Memory B cell (primary cell): ENCODE measurements around the gene EXOC2.

ENCODE experiments used
- ATAC-seq: fragments of 150-1000 bp; cut with Tn5 transposase; 2 replicates; pipeline ENCODE4 v1.10.0; 2021; ENCODE audit warnings: low read depth, mild to moderate bottlenecking, moderate library complexity
- DNase-seq, 2 donors: peaks; one replicate each; pipeline ENCODE4 v3.0.0; 2022; ENCODE audit warnings: low spot score in 2 of 2
- H3K27ac Mint-ChIP-seq: one replicate; pipeline ENCODE4 v1.8.0; 2022; ENCODE audit warnings: mild to moderate bottlenecking, moderate library complexity, mixed read lengths
- H3K27me3 Mint-ChIP-seq: one replicate; pipeline ENCODE4 v1.8.0; 2022; ENCODE audit warnings: mixed read lengths
- H3K36me3 Mint-ChIP-seq: one replicate; pipeline ENCODE4 v1.8.0; 2022; ENCODE audit warnings: mild to moderate bottlenecking, mixed read lengths
- H3K4me1 Mint-ChIP-seq: one replicate; pipeline ENCODE4 v1.8.0; 2022; ENCODE audit warnings: mixed read lengths
- H3K4me3 Mint-ChIP-seq: one replicate; pipeline ENCODE4 v1.8.0; 2022; ENCODE audit warnings: mild to moderate bottlenecking, moderate library complexity, mixed read lengths
- H3K9me3 Mint-ChIP-seq: one replicate; pipeline ENCODE4 v1.8.0; 2022; ENCODE audit warnings: mixed read lengths

The EXOC2 gene

DNA sequence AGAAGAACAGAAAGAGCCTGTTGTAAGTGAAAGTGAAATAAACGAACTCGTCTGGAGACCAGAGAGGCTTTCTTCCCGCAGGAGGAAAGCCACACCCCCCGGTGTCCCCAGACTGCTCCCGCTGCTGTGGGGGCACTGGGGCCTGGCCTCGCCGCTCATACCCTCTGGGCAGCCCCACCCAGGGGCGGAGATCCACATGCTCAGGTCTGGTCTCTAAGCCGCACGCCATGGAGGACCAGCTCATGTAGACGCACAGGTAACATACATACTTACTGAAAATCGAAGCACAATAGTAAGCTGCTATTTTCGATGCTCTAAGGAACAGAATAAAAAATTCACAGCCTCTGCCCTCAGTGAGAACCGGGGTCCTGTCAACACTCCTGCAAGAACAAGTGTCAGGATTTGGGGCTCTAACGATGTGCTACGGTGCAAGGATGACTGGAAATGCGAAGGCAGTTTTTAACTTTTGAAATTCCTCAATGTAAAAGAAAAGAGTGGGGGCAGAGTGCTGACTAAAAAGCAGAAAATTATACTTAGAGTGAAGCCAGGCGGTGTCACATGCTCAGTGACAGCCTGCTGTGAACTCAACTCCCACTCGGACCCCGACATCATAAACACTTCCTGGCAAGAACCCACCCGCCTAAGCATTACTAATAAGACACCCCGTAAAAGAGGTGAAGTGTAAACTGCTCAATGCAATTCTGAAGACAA is 190.9 kb downstream of the EXOC2 start:
- Mint-ChIP-seq H3K27ac (peak overlapping the region; percentile 84), H3K4me1 (peaks cover 37% of the 10 kb centered on the region), H3K4me3 (peak overlapping the region; percentile 99), H3K36me3 (peaks cover 5% of the 10 kb centered on the region), H3K9me3 (no peaks in the 10 kb centered on the region), H3K27me3 (no peaks in the 10 kb centered on the region)
- ATAC-seq (peak; percentile 72), DNase-seq (peak; percentile 18 to 30)

DNA sequence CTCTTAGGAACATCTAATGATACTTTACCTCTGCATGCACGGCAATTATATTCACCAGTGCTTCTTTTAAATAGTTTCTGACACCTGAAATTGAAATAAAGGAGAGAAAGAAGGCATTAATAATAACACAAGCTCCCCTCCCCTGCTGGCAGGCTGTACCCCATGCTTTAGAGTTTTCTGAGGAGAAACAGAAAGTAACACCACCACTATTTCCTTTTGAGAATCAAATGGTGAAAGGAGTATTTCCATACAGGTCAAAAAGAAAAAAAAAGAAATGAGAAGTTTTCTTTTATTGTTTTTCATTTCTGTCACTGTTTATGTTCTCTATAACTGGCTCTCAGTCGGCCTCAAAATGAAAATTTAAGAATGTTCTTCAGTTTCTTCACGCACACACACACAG is 193.3 kb downstream of the EXOC2 start:
- Mint-ChIP-seq H3K4me3 (peak overlapping the region; percentile 14), H3K4me1 (peaks cover 28% of the 10 kb centered on the region), H3K9me3 (no peaks in the 10 kb centered on the region), H3K27ac (peak overlapping the region; percentile 56), H3K27me3 (no peaks in the 10 kb centered on the region), H3K36me3 (peaks cover 9% of the 10 kb centered on the region)
- peak; percentile 64 for ATAC-seq
- DNase-seq: no peak

DNA sequence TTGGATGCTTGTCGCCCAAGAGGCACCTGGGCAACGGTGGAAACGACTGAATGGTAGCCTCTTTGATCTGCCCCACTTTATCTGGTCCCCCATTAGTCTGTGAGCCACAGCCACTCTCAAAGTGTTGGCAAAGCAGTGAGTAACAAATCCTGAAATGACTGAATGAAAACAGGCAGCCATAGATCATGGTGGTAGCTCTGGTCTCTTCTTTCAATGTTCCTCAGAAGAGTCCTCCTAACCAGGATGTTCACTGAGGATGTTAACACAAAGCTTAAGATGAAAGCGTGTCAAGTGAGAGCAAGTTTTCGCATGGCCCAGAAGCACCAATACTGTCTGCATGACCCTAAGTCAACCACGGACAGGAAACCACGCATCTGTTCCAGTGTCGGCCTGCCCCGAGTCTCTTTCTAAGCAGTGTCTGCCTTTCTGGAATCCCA is 194.1 kb downstream of the EXOC2 start:
- peaks cover 28% of the 10 kb centered on the region for H3K4me1 Mint-ChIP-seq
- peak overlapping the region; percentile 17 for H3K4me3 Mint-ChIP-seq
- H3K27me3 Mint-ChIP-seq: no peaks in the 10 kb centered on the region
- ATAC-seq (no peak), DNase-seq (no peak)
- peak overlapping the region; percentile 78 for H3K27ac Mint-ChIP-seq
- no peaks in the 10 kb centered on the region for H3K9me3 Mint-ChIP-seq
- H3K36me3 Mint-ChIP-seq: peaks cover 4% of the 10 kb centered on the region

DNA sequence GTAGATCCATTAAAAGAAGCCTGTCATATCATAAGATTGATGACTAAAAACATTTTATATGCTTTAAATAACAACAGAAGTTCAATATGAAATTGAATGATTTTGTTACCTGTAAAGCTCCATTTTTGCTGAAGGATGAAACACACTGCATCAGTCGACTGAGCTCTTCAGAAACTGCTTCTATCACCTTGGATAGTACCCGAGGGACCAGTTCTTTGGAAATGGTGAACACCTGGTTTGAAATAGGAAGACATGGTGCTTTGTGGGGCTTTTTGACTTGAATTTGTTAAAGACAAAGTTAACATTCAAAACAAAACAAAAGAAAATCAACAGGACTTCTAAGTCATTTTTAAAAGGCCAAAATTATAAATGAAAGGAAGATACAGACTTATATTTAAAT is 195.7 kb downstream of the EXOC2 start:
- peaks cover 10% of the 10 kb centered on the region for H3K36me3 Mint-ChIP-seq

DNA sequence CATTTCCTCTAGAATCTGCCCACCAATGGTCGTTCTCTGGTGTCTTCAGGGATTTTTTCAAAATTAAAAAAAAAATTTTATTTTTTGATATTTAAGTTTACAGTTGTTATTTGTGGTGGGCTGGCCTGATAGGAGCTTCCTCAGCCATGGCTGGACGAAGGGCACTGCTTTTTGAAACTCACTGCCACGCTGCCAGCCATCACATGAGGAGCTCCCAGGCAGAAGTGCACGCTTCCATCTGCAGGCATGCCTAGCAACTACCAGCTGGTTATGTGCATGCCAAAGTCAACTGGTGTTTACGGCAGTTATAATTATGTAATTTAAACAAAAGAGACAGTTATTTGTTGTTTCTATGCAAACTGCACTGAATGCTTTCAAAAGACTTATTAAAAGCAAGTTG is 196.3 kb downstream of the EXOC2 start:
- Mint-ChIP-seq H3K36me3 (peaks cover 10% of the 10 kb centered on the region), H3K27me3 (no peaks in the 10 kb centered on the region), H3K4me3 (no peak overlapping the region), H3K9me3 (no peaks in the 10 kb centered on the region), H3K4me1 (peaks cover 16% of the 10 kb centered on the region), H3K27ac (no peak overlapping the region)
- no peak for DNase-seq
- no peak for ATAC-seq

More for the DNA sequence above, 195.7 kb downstream of the EXOC2 start:
- Mint-ChIP-seq H3K9me3 (no peaks in the 10 kb centered on the region), H3K4me1 (peaks cover 22% of the 10 kb centered on the region), H3K27ac (no peak overlapping the region), H3K4me3 (no peak overlapping the region), H3K27me3 (no peaks in the 10 kb centered on the region)
- no peak for DNase-seq
- ATAC-seq: no peak

DNA sequence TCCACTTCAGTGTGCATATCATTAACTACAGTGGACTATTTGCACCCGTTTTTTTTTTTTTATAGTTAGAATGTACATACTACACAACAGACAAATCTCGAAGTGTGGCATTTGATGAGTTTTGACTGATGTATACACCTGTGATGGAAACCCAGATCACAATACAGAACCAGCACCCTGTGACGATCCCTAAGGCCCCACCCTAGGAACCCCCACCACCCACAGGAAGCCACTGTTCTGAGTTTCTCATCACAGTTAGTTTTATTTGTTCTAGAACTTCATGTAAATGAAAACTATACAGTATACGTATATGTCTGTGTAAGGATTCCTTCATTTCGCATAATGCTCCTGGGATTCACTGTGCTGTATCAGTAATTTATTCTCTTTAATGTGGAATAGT is 198.5 kb downstream of the EXOC2 start:
- Mint-ChIP-seq H3K36me3 (peaks cover 10% of the 10 kb centered on the region), H3K4me3 (no peak overlapping the region), H3K27ac (no peak overlapping the region), H3K4me1 (peaks cover 19% of the 10 kb centered on the region), H3K27me3 (no peaks in the 10 kb centered on the region), H3K9me3 (no peaks in the 10 kb centered on the region)
- no peak for ATAC-seq
- no peak for DNase-seq

DNA sequence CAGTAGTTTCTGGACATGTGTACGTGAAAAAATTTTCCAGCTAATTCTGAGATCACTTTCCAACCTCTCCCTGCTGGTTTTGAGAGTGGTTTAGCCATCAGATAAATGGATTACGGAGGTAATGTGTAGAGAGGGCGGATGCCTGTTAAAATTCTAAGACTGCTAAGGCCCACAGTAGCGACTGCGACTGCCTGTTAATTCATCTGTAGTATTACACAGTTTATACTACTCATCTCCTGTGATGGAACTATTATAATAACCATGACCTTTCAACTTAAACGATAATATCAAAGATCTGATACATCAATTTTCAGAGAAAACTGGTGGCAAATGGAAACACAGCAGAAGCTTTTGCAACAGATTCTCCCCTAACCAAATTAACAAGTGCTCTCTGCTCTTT is 199.1 kb downstream of the EXOC2 start:
- peak overlapping the region; percentile 53 for H3K27ac Mint-ChIP-seq
- H3K36me3 Mint-ChIP-seq: peaks cover 10% of the 10 kb centered on the region
- ATAC-seq (no peak), DNase-seq (no peak)
- no peaks in the 10 kb centered on the region for H3K27me3 Mint-ChIP-seq
- H3K9me3 Mint-ChIP-seq: no peaks in the 10 kb centered on the region
- H3K4me1 Mint-ChIP-seq: peaks cover 21% of the 10 kb centered on the region
- no peak overlapping the region for H3K4me3 Mint-ChIP-seq

DNA sequence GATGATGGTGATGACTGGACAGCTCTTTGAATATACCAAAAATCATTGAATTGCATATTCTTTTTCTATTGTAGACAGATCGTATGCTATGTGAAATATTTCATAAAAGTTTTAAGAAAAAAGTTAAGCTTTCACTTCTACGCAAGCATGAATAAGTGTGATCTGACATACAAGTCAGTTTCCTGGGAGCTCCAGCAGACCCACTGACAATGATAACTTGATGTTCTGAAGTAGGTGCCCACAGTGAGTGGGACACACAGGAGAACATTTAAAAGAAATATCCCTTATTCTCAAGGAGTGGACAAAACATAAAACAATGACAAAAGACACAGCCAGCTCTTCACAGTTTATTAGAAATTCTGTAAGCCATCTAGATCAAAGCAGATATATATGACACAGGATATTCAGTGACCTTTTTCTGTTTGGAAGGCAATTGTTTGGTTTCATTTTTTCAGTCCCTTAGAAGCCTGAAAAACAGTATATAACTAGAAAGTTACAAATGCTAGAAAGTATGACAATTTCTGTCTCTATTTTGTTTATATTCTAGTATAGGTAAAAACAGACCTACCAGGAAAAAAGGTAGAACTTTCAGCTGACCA is 200.0 kb downstream of the EXOC2 start:
- H3K27me3 Mint-ChIP-seq: no peaks in the 10 kb centered on the region
- H3K4me1 Mint-ChIP-seq: peaks cover 22% of the 10 kb centered on the region
- no peak overlapping the region for H3K27ac Mint-ChIP-seq
- ATAC-seq (no peak), DNase-seq (no peak)
- no peak overlapping the region for H3K4me3 Mint-ChIP-seq
- no peaks in the 10 kb centered on the region for H3K9me3 Mint-ChIP-seq
- peaks cover 10% of the 10 kb centered on the region for H3K36me3 Mint-ChIP-seq

DNA sequence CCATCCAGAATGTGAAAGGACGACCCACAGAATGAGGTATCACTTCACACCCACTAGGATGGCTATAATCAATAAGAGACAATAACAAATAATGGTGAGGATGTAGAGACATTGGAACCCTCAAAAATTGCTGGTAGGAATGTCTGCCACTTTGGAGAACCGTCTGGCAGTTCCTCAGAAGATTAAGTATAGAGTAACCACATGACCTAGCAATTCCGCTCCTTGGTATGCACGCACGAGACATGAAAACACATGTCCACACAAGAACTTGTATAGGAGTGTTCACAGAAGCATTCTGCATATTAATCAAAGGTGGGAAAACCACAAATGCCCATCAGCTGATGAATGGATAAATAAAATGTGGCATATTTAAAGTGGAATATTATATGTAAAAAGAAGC is 200.8 kb downstream of the EXOC2 start:
- DNase-seq (no peak), ATAC-seq (no peak)
- peak overlapping the region; percentile 89 for H3K27ac Mint-ChIP-seq
- peaks cover 25% of the 10 kb centered on the region for H3K4me1 Mint-ChIP-seq
- H3K27me3 Mint-ChIP-seq: no peaks in the 10 kb centered on the region
- H3K4me3 Mint-ChIP-seq: no peak overlapping the region
- peaks cover 10% of the 10 kb centered on the region for H3K36me3 Mint-ChIP-seq
- H3K9me3 Mint-ChIP-seq: no peaks in the 10 kb centered on the region

DNA sequence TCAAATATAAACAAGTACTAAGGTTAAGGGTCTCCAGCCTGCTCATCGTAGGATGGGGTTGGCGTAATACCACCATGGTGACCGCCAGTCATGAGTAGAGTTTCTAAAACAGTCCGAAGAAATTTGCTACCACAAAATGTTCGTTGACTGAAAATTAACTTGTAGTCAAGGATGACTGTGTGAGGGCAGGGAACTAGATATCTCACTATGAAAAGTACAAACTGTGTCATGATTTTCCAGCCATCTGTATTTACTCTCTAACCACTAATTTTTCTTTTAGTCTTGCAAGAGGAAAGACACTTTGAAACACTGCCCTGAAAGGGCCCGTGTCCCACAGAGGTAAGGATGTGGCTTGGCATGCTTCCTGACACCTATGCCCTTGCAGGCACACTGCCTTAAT is 201.7 kb downstream of the EXOC2 start:
- H3K4me1 Mint-ChIP-seq: peaks cover 28% of the 10 kb centered on the region
- no peaks in the 10 kb centered on the region for H3K9me3 Mint-ChIP-seq
- DNase-seq: no peak
- peak overlapping the region; percentile 89 for H3K27ac Mint-ChIP-seq
- no peak overlapping the region for H3K4me3 Mint-ChIP-seq
- H3K27me3 Mint-ChIP-seq: no peaks in the 10 kb centered on the region
- peaks cover 10% of the 10 kb centered on the region for H3K36me3 Mint-ChIP-seq
- no peak for ATAC-seq

DNA sequence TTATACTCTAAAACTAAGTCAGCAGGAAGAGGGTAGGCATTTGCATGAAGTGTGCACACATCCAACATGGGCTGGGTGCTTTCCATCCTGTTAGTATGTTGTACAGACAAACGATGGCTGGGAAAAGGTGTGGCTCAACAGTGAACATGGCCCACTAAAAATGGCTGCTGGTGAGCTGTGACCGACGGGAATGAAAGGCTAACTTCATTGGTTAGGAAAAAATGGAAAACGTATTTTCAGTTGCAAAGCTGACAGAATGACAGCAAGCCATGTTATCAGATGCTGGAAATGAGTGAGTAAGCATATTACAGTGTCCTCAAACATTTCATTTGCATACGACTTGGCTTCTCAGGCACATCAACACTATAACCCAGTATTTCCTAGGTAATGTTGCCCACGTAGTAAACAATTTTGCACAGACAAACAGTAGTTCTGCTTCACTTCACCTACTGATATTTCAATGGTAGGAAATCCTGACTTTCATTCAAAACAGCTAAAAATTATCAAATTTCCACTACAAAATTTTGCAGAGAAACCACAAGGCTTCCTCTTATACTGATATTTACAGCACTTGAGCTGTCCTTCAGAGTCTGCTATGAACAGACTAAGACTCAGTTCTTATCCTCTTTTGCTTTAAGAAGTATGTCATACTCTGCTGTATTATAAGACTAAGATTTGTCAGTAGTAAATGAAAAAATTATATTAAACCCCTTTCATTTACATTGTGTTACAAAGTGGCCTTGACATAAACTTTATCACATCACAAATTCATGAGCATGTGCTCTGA is 202.5 kb downstream of the EXOC2 start:
- H3K9me3 Mint-ChIP-seq: no peaks in the 10 kb centered on the region
- H3K36me3 Mint-ChIP-seq: peaks cover 6% of the 10 kb centered on the region
- ATAC-seq (peak; percentile 54), DNase-seq (no peak)
- peak overlapping the region; percentile 89 for H3K27ac Mint-ChIP-seq
- peak overlapping the region; percentile 61 for H3K4me3 Mint-ChIP-seq
- no peaks in the 10 kb centered on the region for H3K27me3 Mint-ChIP-seq
- peaks cover 28% of the 10 kb centered on the region for H3K4me1 Mint-ChIP-seq

DNA sequence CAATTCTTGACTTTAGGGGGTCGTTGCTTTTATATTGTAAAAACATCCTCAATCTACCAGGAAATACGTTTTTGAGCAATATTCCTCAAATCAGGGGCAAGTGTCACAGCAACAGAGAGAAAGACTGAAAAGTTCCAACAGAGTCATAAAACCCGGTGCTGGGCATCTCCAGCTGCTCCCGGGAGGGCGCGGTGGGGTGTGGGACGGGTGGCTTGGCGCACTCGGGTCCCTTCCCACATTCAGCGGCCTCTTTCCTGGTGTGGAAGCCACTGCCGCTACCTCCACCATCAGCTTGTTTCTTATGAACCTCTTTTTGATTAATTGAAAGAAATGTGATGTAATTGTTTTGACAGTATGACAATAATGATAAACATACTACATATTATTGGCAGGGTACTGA is 203.2 kb downstream of the EXOC2 start:
- no peaks in the 10 kb centered on the region for H3K27me3 Mint-ChIP-seq
- no peak overlapping the region for H3K4me3 Mint-ChIP-seq
- no peaks in the 10 kb centered on the region for H3K9me3 Mint-ChIP-seq
- H3K27ac Mint-ChIP-seq: peak overlapping the region; percentile 89
- H3K4me1 Mint-ChIP-seq: peaks cover 28% of the 10 kb centered on the region
- DNase-seq (no peak), ATAC-seq (no peak)
- peaks cover 6% of the 10 kb centered on the region for H3K36me3 Mint-ChIP-seq

DNA sequence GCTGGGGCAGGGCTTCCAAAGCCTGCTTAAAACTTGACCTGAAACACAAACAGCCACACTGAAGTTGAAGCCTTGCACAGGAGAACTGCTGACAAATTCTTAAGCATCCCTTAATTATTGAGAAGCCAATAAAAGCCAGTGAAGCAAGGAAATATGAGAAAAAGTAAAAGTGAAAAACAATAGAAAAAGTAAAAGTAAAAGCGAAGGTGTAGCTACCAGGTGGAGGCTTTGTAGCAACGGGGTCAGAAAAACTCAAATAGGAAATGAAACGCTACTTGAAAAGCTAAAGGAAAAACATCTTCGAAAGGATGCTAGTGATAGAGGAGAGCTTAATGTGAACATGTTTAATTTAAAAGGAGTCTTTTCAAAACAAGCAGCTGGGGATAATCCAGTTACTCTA is 203.9 kb downstream of the EXOC2 start:
- peak overlapping the region; percentile 56 for H3K4me3 Mint-ChIP-seq
- H3K27ac Mint-ChIP-seq: peak overlapping the region; percentile 89
- ATAC-seq (peak; percentile 5), DNase-seq (no peak)
- peaks cover 12% of the 10 kb centered on the region for H3K36me3 Mint-ChIP-seq
- H3K4me1 Mint-ChIP-seq: peaks cover 28% of the 10 kb centered on the region
- H3K9me3 Mint-ChIP-seq: no peaks in the 10 kb centered on the region
- no peaks in the 10 kb centered on the region for H3K27me3 Mint-ChIP-seq

DNA sequence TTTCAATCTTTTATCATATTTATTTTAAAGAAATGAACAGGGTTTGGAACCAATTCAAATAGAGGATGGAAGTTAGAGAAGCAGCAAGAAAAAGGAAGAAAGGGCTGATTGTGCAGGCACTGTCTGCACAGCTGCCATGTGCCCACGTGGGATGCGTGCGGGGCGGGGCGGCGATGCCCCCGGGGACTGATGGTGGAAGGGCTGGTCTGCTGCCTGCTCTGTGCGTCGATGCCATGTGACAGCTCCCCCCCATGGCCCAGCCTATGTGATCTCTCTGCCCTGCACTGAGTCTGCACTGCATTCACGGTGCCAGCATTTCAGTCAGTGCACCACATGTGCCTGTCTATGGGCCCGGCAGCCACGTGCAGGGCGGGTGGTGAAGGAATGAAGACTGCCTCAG is 205.0 kb downstream of the EXOC2 start:
- peak overlapping the region; percentile 89 for H3K27ac Mint-ChIP-seq
- no peaks in the 10 kb centered on the region for H3K9me3 Mint-ChIP-seq
- peak; percentile 80 to 89 for DNase-seq
- ATAC-seq: peak; percentile 89
- H3K27me3 Mint-ChIP-seq: no peaks in the 10 kb centered on the region
- peak overlapping the region; percentile 28 for H3K4me3 Mint-ChIP-seq
- peaks cover 28% of the 10 kb centered on the region for H3K4me1 Mint-ChIP-seq
- H3K36me3 Mint-ChIP-seq: peaks cover 12% of the 10 kb centered on the region
